Kidney capillary endothelial cell (primary cell): ENCODE data around the gene AHCY.
"Not testable (repeated sequence)": the region's sequence is repeated elsewhere in the genome, so short reads cannot be mapped to it uniquely, and the experiment has no call there.

ENCODE experiments used
- DNase-seq: peaks from one replicate; pipeline ENCODE4 v3.0.0-alpha.2; 2018; ENCODE audit warnings: low spot score

Gene AHCY

GRCh38 chr20:34296468-34296867 is 6.7 kb downstream of the AHCY start:
- no peak for DNase-seq

- no peak for DNase-seq
Measured at GRCh38 chr20:34295284-34295683, 7.9 kb downstream of the AHCY start.

- no peak for DNase-seq
Measured at GRCh38 chr20:34294563-34294962, 8.6 kb downstream of the AHCY start.

- no peak for DNase-seq
Measured at GRCh38 chr20:34293589-34293988, 9.6 kb downstream of the AHCY start.

GRCh38 chr20:34293119-34293518 is 10.0 kb downstream of the AHCY start:
- no peak for DNase-seq

GRCh38 chr20:34292496-34292895 is 10.7 kb downstream of the AHCY start:
- DNase-seq: no peak

GRCh38 chr20:34290471-34290870 is 12.7 kb downstream of the AHCY start:
- DNase-seq: no peak

- DNase-seq: not testable (repeated sequence)
Measured at GRCh38 chr20:34287500-34287899, 15.7 kb downstream of the AHCY start.

- no peak for DNase-seq
Measured at GRCh38 chr20:34285450-34285849, 17.7 kb downstream of the AHCY start.

- DNase-seq: no peak
Measured at GRCh38 chr20:34283844-34284243, 19.3 kb downstream of the AHCY start.

- no peak for DNase-seq
Measured at GRCh38 chr20:34282041-34282440, 21.1 kb downstream of the AHCY start.

- no peak for DNase-seq
Measured at GRCh38 chr20:34281177-34281576, 22.0 kb downstream of the AHCY start.

- no peak for DNase-seq
Measured at GRCh38 chr20:34274694-34275093, 28.5 kb downstream of the AHCY start.

GRCh38 chr20:34271956-34272355 is 31.2 kb downstream of the AHCY start:
- no peak for DNase-seq

GRCh38 chr20:34269996-34270627 is 33.0 kb downstream of the AHCY start:
- no peak for DNase-seq

GRCh38 chr20:34268851-34269636 is 34.1 kb downstream of the AHCY start:
- DNase-seq: no peak

- DNase-seq: no peak
Measured at GRCh38 chr20:34268145-34268544, 35.0 kb downstream of the AHCY start.

GRCh38 chr20:34264141-34264540 is 39.0 kb downstream of the AHCY start:
- no peak for DNase-seq

GRCh38 chr20:34263468-34263867 is 39.7 kb downstream of the AHCY start:
- DNase-seq: not testable (repeated sequence)

- DNase-seq: no peak
Measured at GRCh38 chr20:34262488-34263288, 40.5 kb downstream of the AHCY start.

- DNase-seq: no peak
Measured at GRCh38 chr20:34260208-34260942, 42.8 kb downstream of the AHCY start.

GRCh38 chr20:34256629-34257124 is 46.5 kb downstream of the AHCY start:
- DNase-seq: no peak
